Measurements from ENCODE around the gene C1orf105.
"Not testable (repeated sequence)": the region's sequence is repeated elsewhere in the genome, so short reads cannot be mapped to it uniquely, and the experiment has no call there.

The C1orf105 gene

GRCh38 chr1:172430128-172430454 is 9.6 kb downstream of the C1orf105 start:
- no peak for DNase-seq

- no peak for DNase-seq
Measured at GRCh38 chr1:172431204-172431603, 10.7 kb downstream of the C1orf105 start.

DNA sequence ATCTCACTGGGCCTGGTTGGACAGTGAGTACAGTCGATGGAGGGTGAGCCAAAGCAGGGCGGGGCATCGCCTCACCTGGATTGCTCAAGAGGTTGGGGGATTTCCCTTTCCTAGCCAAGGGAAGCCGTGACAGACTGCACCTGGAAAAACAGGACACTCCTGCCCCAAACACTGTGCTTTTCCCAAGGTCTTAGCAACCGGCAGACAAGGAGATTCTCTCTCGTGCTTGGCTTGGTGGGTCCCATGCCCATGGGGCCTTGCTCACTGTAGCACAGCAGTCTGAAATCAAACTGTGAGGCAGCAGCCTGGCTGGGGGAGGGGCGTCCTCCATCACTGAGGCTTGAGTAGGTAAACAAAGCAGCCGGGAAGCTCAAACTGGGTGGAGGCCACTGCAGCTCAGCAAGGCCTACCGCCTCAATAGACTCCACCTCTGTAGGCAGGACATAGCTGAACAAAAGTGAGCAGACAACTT is 11.3 kb downstream of the C1orf105 start:
- no peak for DNase-seq

- DNase-seq, result not testable (repeated sequence)
Measured at GRCh38 chr1:172437183-172437582, 16.7 kb downstream of the C1orf105 start.

GRCh38 chr1:172442404-172442803 is 21.9 kb downstream of the C1orf105 start:
- DNase-seq, result no peak

GRCh38 chr1:172442843-172443565 is 22.5 kb downstream of the C1orf105 start:
- no peak for DNase-seq

- DNase-seq, result peak; percentile 94
Measured at GRCh38 chr1:172443666-172444453, 23.4 kb downstream of the C1orf105 start, which contains the start of gene PIGC. Gene PIGC (minus strand): TSS chr1:172444069. CDS start chr1:172442622, 1,447 bp downstream.

GRCh38 chr1:172446547-172446946 is 26.1 kb downstream of the C1orf105 start:
- DNase-seq, result no peak

DNA sequence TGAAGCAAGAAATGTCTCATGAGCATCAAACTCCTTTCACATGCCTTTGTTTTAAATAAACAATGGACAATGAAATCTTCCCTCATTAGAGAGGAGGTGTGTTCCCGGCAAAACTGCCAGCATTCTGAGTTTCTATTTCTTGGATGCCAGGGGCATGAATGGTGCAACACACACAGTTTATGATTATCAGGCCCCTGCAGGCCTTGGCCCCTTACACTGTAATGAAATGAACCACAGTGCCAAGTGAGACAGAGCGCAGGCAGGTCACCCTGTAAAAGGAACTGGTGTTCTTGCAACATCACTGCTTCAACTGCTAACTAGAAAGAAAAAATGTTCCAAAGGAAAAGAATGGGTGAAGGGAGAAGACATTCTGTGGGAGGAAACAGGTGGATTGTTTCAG is 27.2 kb downstream of the C1orf105 start:
- DNase-seq, result no peak

DNA sequence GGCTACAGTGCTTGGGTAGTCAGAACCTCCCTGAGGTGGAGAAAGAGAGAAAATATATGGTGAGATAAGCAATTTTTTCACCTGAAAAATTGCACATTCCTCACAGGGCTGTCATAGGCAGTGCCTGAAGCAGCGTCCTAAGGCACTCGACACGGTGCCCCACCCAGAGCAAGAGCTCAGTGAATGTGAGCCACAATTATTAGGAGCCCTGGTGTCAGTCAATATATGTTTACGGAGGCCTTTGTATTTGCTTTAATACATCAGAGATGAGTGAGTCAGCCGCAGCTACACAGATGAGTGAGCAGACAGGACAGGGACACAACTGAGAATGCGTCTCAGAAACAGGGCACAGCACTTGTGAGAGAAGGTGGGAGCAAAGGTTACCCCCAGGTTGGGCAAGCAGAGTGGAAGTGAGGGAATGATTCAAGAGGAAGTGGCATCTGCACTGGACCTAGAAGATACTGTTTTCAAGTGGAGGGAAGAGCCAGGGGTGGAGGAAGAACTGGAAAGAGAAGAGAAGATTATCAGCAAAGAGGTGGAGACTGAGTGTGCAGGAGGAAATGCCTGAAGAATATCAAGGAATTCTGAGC is 28.6 kb downstream of the C1orf105 start:
- no peak for DNase-seq

- peak; percentile 77 for DNase-seq
Measured at GRCh38 chr1:172449585-172450523, 29.4 kb downstream of the C1orf105 start.

GRCh38 chr1:172450524-172450885 is 30.0 kb downstream of the C1orf105 start:
- DNase-seq, result no peak

GRCh38 chr1:172451002-172451443 is 30.5 kb downstream of the C1orf105 start:
- DNase-seq, result no peak

GRCh38 chr1:172452536-172453152 is 32.2 kb downstream of the C1orf105 start:
- no peak for DNase-seq

- DNase-seq, result no peak
Measured at GRCh38 chr1:172453153-172453545, 32.7 kb downstream of the C1orf105 start.

- DNase-seq, result no peak
Measured at GRCh38 chr1:172453607-172454006, 33.1 kb downstream of the C1orf105 start.

GRCh38 chr1:172455451-172455850 is 35.0 kb downstream of the C1orf105 start:
- no peak for DNase-seq

- DNase-seq, result no peak
Measured at GRCh38 chr1:172456344-172456769, 35.9 kb downstream of the C1orf105 start.

DNA sequence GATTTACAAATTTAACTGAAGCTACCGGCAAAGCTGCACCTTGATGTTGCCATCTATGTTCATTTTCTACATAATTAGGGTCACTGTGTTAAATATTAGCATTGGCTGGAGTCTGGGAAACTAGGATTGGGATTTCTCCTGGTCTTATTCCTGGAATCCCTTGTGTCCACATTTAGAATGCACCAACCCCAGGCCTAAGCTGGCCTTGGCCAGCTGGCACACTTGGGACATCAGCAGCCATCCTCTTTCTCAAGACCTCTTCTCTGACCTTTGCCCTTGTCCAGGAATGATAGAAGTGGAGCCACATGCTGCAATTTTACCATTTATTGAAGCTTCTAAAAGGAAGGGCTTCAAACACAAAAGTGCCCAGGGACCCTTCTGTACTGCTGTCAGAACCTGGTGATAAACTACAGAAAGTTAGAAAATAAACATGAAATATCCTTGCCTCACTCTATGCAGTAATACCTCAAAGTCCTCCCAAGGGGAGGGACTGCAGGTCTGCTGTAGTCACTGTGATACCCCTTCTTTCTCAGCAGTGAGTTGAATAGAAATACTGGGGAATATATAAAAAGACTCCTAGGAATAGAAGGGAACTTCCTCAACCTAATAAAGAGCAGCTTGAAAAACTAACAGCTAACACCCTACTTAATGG is 37.1 kb downstream of the C1orf105 start:
- DNase-seq, result no peak

DNA sequence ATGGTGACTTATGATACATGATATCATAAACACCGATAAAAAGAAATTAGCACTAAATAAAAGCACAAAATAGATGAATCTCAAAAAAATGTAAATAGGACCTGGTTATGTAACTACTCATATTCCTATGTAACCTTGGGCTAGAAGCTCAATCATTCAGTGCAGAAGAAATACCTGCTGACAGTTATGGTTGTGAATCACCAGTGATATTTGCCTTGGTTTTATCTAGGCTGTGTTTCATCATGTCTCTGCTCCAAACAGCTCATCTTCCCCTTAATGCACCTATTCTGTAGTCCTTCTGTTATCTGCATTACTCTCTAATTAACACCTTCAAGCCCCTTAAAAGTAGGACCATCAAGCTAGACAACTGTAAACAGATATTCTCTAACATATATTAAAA is 39.7 kb downstream of the C1orf105 start:
- no peak for DNase-seq

DNA sequence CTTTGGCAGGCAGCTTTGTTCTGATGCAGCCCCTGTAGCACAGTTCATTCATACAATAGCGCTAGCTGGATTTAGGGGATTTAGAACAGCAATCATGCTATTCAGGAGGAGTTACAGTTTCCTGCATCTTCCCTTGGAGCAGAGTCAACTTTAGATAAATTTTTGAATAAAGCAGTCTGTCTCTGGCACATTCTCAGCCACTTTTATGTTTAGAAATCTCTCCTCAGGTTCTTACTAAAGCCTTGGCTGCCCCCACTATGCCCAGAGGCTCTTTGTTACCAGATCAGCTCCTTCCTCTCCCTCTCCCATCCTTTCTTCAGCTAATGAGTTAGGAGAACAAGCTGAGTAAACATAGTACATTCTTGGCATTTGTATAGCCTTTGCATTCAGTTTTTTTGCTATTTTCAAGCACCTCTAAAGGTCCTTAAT is 40.4 kb downstream of the C1orf105 start:
- DNase-seq, result no peak

- no peak for DNase-seq
Measured at GRCh38 chr1:172465617-172466016, 45.1 kb downstream of the C1orf105 start.
